HG03432 (cell line): ENCODE measurements around the gene ANKS3.

ENCODE experiments used
- ATAC-seq: cut with Tn5 transposase; IDR thresholded peaks from one replicate; pipeline ENCODE4 v1.9.1; 2021; ENCODE audit warnings: mild to moderate bottlenecking, moderate library complexity; ENCODE audit not compliant: unreplicated experiment

Gene ANKS3

DNA sequence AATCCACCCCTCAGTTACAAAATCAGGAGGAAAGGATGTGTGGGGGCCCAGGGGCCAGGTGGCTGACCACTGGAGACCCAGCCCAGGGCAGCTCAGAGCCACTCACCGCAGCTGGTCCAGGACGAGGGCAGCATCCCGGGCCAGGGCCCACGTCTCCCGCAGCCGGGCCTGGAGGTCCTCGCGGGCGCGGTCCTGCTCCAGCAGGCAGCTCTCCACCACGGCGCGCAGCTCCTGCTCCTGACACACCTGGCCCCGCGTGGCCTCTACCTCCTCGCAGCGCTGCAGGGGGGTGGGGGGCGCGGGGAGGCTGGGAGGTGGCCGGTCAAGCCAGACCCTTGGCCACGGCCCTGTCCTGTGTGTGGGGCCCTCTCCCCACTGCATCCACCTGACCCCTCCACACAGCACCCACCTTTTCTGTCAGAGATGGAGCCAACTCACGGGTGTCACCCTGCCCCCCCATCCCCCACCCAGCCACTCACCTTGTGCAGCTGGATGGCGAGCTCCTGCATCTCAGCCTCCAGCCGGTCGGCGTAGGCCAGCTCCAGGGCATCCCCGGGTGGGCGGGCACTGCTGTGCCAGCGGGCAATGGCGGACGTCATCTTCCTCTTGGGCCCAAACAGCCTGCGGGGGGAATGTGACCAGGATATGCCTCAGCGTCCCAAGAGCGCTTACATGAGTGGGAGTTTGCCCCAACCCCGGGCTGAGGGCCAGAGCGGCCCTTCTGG lies 35.6 kb downstream of the ANKS3 start:
- no peak for ATAC-seq

DNA sequence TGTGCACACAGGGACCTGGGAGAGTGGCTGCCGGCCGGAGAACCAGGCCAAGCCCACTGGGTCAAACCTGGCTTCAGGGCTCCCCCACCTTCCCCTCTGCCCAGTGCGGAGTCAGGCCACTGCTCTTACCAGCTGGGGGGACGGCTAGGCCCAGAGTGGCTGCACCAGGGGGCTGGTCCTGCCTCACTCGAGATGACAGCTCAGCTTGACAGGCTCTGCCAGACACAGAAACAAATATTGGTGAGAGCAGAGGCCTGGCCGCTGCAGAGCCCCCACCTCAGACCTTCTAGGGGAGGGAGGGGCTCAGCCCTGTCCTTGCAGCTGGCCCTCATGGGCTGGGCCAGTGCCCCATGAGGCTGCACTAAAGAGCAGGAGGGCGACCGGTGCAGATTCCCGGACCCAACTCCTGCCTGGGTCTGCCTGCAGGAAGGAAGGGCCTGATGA lies 36.2 kb downstream of the ANKS3 start:
- no peak for ATAC-seq

- no peak for ATAC-seq
Measured at GRCh38 chr16:4696905-4697847, 36.9 kb downstream of the ANKS3 start.

DNA sequence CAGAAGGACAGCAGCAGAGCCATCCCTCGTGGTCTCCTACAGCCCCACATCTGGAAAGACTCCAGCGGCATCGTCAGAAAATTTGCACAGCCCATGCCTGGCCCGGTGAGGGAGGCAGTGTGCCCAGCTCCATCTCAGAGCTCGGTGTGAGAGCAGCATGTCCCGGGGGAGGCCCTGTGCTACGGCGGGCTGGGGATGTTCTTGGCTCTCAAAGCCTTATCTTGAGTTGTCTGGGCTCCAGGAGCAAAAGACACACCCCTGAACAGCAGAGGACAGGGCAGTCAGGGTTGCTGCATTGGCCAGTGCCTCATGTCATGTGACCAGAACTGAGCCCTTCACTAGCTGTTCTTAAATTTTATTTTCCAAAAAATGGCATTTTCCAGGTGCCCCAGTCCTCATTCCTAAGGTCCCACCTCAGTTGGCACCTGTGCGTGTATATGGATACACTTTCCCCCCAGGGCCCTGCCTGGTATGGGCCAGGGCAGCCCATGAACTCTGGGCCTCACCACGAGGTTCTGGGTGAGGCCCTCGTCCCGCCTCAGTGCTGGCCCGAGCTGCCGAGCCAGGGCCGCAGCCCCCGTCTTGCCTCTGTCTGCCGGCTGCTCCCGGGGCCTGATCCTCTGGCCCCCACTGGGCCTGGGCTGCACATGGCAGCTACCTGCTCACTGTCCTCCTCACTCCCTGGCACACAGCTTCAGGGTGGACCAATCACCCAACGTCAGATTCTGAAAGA lies 37.7 kb downstream of the ANKS3 start:
- no peak for ATAC-seq

DNA sequence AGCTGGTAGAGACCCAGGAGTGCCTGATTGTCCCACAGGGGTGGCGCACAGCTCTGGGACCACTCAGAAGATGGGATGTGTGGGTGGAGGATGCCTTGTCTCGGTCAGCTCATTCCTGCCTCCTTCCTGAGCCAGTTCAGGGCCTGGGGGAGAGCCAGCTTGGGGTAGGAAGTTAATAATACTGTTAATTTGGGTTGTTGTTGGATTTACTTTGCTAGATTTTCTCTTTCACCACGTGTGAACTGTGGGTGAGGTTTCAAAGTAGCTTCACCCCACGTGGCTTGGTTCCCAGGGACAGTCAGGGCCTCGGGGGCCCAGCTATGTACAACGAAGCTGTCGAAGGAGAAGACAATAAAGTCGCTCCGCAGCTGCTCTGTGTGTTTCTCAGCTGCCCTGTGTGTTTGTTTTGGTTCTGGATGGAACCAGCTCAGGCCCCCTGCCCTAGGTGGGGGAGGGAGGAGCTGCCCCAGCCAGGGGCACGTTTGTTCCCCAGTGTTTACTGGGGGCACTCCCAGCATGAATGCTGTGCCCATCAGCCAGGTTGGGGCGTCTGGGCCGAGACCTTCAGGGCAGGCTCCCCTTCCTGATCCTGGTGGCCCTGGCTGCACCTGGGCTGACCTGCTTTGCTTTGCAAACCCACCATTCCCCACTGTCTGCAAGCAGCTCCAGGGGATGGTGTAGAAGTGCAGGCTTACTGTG lies 38.4 kb downstream of the ANKS3 start:
- no peak for ATAC-seq

- no peak for ATAC-seq
Measured at GRCh38 chr16:4694642-4695451, 39.2 kb downstream of the ANKS3 start.

GRCh38 chr16:4693956-4694641 lies 40.0 kb downstream of the ANKS3 start:
- peak; percentile 9 for ATAC-seq

GRCh38 chr16:4693296-4693955 lies 40.6 kb downstream of the ANKS3 start, which contains the start of gene NUDT16L1:
NUDT16L1 (plus strand) TSS chr16:4693562; CDS start chr16:4693727, 165 bp downstream.
- peak; percentile 94 for ATAC-seq

DNA sequence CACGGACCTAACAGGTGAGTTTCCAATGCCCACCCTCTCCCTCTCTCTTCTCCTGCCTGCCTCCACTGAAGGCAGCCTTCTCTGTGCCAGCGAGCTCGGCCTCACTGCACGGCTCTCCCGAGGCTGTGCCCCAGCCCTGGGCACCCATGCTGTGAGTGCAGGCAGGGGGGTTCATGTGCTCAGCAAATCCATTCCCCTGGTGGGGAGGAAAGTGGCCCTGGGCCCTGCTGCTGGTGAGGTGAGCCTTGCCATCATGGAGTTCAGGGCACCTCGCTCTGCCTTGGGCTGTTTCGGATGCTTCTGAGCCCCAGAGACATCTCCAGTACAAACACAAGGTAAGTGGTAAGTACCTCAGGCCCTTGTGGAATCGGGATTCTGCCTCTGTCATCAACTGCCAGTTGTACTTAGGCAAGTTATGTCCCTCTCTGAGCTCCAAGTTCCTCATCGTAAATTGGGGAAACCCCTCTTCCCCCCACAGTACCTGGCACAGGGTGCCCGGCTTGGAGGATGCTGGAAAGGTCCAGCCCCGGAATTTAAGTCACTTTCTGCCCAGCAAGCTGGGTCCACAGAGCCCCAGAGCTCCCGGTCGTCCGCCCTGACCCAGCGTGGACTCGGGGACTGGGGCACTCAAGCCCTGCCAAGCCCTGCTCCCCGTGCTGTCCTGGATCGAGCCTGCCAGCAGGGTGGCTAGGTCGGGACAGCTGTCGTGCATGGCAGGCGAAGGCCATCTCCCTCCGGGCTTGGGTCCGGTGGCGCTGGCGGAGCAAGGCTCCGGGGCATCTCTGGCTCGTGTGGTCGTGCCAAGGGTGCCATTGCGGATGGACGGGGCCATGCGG lies 41.4 kb downstream of the ANKS3 start:
- ATAC-seq = peak; percentile 18

GRCh38 chr16:4691666-4692412 lies 42.2 kb downstream of the ANKS3 start:
- no peak for ATAC-seq

- no peak for ATAC-seq
Measured at GRCh38 chr16:4690946-4691665, 43.0 kb downstream of the ANKS3 start.

- no peak for ATAC-seq
Measured at GRCh38 chr16:4689864-4690704, 44.0 kb downstream of the ANKS3 start.

GRCh38 chr16:4689091-4689671 lies 44.9 kb downstream of the ANKS3 start:
- ATAC-seq = no peak

GRCh38 chr16:4688674-4689045 lies 45.4 kb downstream of the ANKS3 start:
- ATAC-seq = no peak
